ENCODE data around the gene NTRK3. TPM values are rescaled to one million over a fixed set of nuclear protein-coding genes. Genes with fewer than 3 reads are reported as not detected.

Gene NTRK3
- total and polyA plus RNA-seq, 12 donors: 1.6 to 8.5 (median 3.3) TPM

DNA sequence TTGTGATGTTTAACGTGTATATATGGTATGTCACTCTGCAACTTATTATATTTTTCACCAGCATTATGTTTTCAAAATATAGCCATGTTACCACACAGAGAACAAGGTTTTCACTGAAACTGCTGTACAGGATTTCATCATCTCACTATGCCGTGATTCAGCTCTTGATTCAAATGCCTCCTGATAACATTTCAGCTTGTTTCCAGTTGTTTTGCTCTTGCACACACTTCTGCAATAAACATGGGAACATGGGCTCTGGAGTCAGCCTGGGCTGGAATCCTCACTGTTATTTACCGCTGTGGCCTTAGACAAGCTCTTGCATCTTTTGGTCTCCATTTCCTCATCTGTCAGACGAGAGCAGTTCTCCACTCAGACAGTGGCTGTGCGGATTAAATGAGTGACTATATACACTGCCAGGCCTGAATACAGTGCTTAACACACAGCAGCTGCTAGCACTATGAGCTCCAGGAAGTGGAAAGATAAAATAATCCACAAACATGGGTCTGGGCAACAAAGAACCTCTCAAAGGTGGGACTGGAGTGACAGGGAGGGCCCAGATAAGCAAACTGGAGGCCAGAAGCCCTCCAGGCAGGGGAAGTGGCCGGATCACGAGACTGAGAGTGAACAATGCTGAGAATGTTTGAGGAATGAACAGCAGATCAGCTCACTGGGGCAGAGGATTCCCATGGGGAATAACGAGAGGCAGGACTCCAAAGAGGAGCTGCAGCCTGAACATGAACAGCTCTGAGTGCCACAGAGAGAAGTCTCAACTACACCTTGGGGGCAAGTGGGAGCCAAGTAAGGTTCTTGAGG, 17.7 kb downstream of the NTRK3 start:
- Histone ChIP-seq H3K9me3 (replicated peaks in 1 of 3) (no peaks in the 10 kb centered on the region), H3K27ac (peak overlapping the region in 2 of 5 donors; percentile 32 to 60), H3K27me3 (no peaks in the 10 kb centered on the region), H3K4me3 (no peak overlapping the region), H3K4me1 (replicated peaks in 1 of 2) (peaks cover 0 to 4% of the 10 kb centered on the region in 2 donors), H3K36me3 (replicated peaks in 1 of 2) (no peaks in the 10 kb centered on the region)
- DNase-seq: no peak
- no peak for TF ChIP-seq POLR2A (IDR thresholded peaks at IDR 0.05)
- TF ChIP-seq, protein P1, sequence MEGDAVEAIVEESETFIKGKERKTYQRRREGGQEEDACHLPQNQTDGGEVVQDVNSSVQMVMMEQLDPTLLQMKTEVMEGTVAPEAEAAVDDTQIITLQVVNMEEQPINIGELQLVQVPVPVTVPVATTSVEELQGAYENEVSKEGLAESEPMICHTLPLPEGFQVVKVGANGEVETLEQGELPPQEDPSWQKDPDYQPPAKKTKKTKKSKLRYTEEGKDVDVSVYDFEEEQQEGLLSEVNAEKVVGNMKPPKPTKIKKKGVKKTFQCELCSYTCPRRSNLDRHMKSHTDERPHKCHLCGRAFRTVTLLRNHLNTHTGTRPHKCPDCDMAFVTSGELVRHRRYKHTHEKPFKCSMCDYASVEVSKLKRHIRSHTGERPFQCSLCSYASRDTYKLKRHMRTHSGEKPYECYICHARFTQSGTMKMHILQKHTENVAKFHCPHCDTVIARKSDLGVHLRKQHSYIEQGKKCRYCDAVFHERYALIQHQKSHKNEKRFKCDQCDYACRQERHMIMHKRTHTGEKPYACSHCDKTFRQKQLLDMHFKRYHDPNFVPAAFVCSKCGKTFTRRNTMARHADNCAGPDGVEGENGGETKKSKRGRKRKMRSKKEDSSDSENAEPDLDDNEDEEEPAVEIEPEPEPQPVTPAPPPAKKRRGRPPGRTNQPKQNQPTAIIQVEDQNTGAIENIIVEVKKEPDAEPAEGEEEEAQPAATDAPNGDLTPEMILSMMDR (IDR thresholded peaks at IDR 0.05): no peak
- WGBS, 4 donors: 62 to 75% (median 66%) methylated on average over 8 of the region's 8 CpGs
- intact Hi-C loops (cut with DNase I): no loop called here

DNA sequence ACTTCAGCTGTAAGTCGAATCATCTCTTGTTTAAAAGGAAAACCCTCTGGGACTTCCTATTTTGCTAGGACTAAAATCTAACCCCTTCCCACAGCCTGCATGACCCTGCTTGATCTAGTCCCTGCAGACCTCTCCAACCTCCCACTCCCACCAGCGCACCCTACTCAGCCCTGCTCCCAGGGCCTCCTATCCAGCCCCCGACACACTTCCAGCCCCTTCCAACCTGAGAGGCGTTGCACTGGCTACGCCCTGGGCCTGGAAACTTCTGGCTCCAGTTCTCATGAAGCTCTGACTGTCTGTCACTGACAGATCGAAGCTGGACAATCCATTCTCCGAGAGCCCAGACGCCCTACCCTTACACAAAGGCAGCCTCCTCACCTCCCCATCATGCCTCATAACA, 21.8 kb downstream of the NTRK3 start:
- 84 to 87% (median 84%) methylated on average over 8 of the region's 8 CpGs for WGBS, 4 donors
- intact Hi-C loops (cut with DNase I): no loop called here

DNA sequence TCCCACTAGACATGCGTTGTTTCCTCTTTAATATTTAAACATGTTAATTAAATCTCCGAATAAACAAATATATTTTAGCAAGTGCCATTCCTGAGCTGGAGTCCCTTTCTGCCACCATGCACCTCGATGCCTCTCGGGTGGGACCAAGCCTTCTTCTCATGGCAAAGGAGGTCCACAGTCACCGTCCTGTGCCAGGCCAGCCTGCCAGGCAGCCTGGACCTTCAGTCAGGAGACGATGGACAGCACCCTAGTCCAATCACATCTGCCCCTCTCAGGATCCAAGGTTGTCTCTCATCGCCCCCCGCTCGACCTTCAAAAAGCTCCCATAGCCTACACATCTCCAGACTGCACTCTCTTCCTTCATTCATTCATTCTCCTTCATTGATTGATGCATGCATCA, 22.6 kb downstream of the NTRK3 start:
- Histone ChIP-seq H3K9me3 (replicated peaks in 1 of 3) (no peaks in the 10 kb centered on the region), H3K4me1 (replicated peaks in 1 of 2) (peaks cover 0 to 4% of the 10 kb centered on the region in 2 donors), H3K36me3 (replicated peaks in 1 of 2) (no peaks in the 10 kb centered on the region), H3K4me3 (no peak overlapping the region), H3K27ac (no peak overlapping the region), H3K27me3 (no peaks in the 10 kb centered on the region)
- DNase-seq: no peak
- intact Hi-C loops (cut with DNase I): no loop called here
- TF ChIP-seq, protein P1 (IDR thresholded peaks at IDR 0.05): no peak
- no peak for TF ChIP-seq POLR2A (IDR thresholded peaks at IDR 0.05)
- WGBS, 4 donors: 81 to 88% (median 83%) methylated on average over 9 of the region's 9 CpGs

More for the DNA sequence above, 21.8 kb downstream of the NTRK3 start:
- Histone ChIP-seq H3K4me1 (replicated peaks in 1 of 2) (peaks cover 0 to 4% of the 10 kb centered on the region in 2 donors), H3K4me3 (no peak overlapping the region), H3K27ac (no peak overlapping the region), H3K36me3 (replicated peaks in 1 of 2) (no peaks in the 10 kb centered on the region), H3K27me3 (no peaks in the 10 kb centered on the region), H3K9me3 (replicated peaks in 1 of 3) (no peaks in the 10 kb centered on the region)
- no peak for DNase-seq
- no peak for TF ChIP-seq POLR2A (IDR thresholded peaks at IDR 0.05)
- TF ChIP-seq, protein P1 (IDR thresholded peaks at IDR 0.05): no peak

DNA sequence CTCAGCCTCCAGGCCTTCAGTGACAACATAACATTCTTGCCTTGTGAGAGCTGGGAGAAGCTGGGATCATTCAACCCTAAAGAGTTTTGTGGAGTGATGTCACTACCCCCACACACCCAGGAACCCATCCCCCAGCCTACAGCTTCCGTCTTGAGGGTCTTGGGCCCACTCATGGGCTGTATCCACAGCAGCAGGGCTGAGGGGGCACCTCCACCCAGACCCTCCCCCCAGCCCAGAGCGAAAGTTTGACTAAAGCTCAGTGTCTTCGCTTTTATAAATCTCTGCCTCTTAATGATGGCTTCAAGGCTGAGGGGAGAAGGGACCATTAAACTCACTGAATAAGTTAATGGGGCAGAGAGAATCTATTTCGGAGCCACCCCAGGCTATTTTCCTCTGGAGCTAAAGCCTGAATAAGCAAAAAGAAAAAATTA, 23.8 kb downstream of the NTRK3 start:
- 63 to 89% (median 70%) methylated on average over 3 to 4 of the region's 4 CpGs for WGBS, 4 donors
- Histone ChIP-seq H3K27me3 (no peaks in the 10 kb centered on the region), H3K4me1 (replicated peaks in 1 of 2) (peaks cover 0 to 4% of the 10 kb centered on the region in 2 donors), H3K27ac (no peak overlapping the region), H3K9me3 (replicated peaks in 1 of 3) (no peaks in the 10 kb centered on the region), H3K4me3 (no peak overlapping the region), H3K36me3 (replicated peaks in 1 of 2) (no peaks in the 10 kb centered on the region)
- DNase-seq: no peak
- no peak for TF ChIP-seq POLR2A (IDR thresholded peaks at IDR 0.05)
- TF ChIP-seq, protein P1 (IDR thresholded peaks at IDR 0.05): no peak
- intact Hi-C loops (cut with DNase I): no loop called here
